NCI-H2029 (cell line): ENCODE results near the gene SEMA4D.

Experiments used
- DNase-seq: peaks from one replicate; lab custom pipeline; 2025; lab: John Stamatoyannopoulos, UW

Gene SEMA4D

GRCh38 chr9:89500008-89500407, 2.1 kb upstream of the SEMA4D start:
- no peak for DNase-seq

DNA sequence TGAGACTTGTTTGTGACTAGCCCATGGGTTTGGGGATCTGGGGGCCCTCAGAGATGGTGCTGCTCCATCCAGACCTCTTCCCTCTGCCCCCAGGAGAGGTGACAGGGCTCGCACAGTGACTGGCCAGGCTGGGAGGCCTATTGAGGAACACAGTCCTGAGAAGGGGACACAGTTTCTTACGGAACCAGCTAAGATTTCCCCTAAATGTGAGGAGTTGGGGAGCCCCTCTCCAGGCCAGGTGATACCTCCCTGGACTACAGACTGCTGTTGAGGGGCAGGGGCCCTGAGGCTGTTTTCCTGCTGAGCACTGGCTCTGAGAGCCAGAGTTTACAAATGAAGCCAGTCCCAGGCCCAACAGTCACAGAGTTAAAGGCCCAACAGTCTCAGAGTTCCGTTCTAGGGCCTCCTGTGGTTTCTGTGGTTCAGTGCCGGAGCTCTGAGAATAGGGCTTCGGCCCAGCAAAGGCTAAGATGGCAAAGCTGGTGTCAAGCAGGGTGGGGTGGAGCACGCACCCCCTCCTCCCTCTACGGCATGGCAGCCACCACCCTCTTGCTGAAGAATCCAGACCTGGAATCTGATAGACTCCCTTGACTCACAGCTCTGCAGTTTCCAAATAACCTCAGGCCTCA, 1.1 kb upstream of the SEMA4D start:
- no peak for DNase-seq

DNA sequence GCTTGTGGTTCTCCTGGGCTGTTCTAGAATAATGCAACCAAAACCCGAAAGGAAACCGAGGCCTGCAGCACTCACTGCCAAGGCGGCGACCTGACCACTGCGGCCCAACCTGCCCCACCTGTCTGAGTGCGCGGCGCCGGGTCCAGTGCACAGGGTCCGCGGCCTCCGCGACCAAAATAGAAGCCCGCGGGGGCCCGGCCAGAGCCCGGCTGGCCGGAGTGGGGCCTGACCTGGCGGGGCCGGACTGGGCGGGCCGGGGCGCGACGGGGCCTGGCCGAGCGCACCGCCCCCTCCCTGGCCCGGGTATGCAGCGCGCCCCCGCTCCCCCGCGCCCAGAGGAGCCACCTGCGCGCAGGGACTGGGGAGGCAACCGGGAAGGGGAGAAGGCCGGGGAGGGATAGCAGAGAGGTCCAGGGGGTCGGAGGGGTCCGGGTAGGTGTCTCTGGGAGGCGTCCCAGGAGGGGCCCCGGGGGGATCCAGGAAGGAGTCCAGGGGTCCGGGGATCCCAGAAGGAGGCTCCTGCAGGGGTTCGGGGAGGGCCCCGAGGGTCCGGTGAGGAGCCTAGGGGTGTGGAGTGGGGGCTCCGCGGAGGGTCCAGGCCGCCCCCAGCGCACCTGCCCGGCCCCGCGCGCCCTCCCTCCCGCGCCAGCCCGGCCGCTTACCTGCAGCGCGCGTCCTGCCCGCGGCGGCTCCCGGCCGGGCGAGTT, 503 bp downstream of the SEMA4D start:
- no peak for DNase-seq

- no peak for DNase-seq
These were observed 1.2 kb downstream of the SEMA4D start for GRCh38 chr9:89496645-89497256.

DNA sequence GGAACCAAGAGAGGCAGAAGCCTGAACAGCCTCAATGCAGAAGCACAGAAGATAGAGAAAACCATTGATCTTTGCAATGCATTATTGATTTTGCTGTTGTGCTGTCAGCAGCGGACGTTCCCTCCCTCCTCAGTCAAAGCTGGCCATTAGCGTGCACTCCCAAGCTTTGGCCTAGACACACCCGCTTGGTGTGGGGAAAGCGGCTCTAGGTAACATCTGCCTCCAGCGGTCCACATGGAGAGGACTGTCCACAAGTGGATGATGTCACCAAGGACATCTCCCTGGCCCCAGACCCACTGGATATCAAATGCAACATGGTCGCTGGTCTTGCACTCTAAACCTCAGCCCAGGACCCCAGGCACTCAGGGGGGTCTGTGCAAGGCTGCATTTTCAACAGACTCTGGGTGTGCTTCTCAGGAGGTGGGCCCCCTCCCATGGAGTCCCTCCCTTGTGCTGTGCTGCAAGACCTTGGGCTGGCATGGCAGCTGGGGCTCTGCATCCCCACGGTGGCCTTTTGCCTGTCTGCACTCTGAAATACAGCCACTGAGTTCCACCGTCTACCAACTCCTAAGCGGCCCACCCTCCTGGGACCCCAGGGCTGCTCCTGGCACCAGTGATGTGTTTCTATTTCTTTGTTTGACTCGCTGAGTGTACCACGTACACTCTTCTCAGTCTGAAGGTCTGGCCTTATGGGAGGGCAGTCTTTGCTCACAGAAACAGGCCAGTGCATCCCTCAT, 1.9 kb downstream of the SEMA4D start:
- peak; percentile 48 for DNase-seq

DNA sequence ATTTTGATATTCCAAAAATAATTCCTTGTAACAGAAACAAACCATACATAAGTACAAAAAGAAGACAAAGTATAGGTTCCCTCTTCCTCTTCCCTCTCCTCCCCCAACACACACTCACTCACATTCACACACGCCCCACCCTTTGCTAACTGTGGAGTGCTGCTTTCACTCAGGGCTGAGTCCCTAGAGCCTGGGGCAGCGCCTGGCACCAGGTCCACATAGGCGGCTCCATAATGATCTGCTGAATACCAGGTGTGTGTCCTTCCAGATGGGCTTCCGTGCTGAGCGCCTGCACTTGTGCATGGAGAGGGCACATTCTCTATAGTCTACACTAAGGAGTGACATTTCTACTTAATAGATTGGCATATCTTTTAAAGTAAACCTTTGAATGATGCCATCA, 3.7 kb downstream of the SEMA4D start:
- no peak for DNase-seq

DNA sequence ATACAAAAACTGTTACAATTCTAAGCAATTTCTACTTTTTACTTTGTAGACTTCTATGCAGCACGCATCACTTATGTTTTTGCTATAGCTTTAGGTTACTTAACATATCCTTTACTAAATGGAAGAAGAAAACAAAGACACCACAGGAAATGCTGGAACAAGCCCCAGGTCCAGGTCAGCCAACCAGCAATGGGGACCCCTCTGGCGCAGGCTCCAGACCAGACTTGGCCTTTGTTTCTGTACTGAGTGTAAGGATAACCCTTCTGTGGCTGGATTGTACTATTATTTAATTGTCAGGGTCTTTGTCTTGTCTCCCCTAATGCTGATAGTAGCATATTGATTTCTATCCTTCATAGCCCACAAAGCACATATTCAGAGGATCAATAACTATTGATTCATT, 4.2 kb downstream of the SEMA4D start:
- DNase-seq = no peak

GRCh38 chr9:89493181-89493580, 4.7 kb downstream of the SEMA4D start:
- DNase-seq = no peak

DNA sequence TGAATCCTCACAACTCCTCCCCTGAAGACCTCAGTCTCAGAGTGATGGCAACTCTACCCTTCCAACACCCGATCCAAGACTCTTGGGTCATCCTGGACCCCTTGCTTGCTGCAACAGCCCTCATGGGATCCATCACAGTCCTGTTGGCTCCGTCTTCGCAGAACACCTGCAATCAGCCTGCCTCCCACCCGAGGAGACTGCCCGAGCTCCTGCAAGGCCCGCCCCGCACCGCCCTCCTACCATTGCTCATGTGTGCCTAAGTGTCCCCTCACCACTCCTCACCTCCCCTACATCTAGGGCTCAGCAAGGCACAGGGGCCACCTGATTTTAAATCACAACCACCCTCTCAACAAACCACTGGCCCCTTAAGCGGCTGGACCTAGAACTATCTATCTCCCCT, 5.3 kb downstream of the SEMA4D start:
- no peak for DNase-seq

- DNase-seq = no peak
These were observed 6.2 kb downstream of the SEMA4D start for GRCh38 chr9:89491694-89492093.

DNA sequence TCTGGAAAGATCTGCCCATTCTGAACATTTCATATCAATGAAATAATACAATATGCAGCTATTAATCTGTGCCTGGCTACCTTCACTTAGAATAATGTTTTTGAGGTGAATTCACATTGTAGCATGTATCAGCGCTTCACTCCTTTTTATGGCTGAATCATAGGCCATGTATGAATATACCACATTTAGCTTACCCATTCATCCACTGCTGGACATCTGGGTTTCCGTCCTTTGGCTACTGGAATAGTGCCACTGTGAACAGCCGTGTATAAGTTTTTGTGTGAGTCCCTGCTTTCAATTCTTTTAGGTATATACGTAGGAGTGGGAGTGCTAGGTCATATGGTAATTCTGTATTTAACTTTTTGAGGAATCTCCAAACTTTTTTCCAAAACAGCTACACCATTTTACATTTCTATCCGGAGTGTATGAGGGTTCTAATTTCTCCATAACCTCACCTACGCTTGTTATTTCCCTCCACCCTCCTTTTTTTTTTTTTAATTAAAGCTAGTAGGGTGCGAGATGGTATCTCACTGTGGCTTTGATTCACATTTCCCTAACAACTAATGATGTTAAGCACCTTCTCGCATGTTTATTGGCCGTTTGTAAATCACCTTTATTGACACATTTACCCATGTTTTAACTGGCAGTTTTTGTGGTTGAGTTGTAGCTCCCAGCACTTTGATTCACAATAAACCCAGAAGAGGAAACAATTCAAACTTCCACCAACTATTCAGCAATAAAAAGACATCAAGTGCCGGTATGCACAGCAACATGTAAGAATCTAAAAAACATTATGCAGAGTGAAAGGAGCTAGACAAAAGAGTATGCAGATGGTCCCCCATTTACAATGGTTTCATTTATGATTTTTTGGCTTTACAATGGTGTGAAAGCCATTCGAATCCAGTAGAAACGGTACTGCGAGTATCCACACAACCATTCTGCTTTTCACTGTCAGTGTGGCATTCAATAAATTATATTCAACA, 8.1 kb downstream of the SEMA4D start:
- DNase-seq = no peak

DNA sequence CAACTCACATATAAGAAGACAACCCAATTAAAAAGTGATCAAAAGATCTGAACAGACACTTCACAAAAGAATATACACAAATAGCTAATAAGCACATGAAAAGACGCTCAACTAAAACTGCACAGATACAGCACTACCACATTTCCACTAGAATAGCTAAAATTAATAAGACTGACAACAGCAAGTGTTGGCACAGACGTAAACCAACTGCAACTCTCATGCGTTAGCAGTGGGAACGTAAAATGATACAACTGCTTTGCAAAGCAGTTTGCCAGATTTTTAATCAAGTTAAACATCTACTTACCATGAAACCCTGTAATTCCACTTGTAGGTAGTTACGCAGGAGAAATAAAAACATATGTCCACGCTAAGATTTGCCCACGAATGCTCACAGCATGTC, 9.0 kb downstream of the SEMA4D start:
- DNase-seq = no peak

DNA sequence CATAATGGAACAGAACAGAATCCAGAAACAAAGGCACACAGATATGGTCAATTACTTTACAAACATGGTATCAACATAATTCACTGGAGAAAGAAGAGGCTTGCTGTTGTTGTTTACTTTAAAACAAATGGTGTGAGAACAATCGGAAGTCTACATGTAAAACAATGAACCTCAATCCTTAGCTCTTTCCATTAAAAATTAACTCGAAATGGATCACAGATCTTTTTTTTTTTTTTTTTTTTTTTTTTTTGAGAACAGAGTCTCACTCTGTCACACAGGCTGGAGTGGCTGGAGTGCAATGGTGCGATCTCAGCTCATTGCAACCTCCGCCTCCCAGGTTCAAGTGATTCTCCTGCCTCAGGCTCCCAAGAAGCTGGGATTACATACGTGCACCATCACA, 9.8 kb downstream of the SEMA4D start:
- no peak for DNase-seq

DNA sequence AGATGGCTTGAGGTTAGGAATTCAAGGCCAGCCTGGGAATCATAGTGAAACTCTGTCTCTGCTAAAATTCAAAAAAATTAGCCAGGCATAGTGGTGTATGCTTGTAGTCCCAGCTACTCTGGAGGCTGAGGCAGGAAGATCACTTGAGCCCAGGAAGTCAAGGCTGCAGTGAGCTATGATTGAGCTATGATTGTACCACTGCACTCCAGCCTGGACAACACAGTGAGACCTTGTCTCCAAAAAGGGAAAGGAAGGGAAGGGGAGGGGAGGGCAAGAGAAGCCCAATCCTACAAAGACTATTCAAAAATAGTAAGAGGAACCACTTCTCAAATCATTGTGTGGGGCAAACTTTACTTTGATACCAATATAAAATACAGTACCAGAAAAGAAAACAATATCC, 11.2 kb downstream of the SEMA4D start:
- no peak for DNase-seq

GRCh38 chr9:89484475-89485404, 13.2 kb downstream of the SEMA4D start:
- no peak for DNase-seq

DNA sequence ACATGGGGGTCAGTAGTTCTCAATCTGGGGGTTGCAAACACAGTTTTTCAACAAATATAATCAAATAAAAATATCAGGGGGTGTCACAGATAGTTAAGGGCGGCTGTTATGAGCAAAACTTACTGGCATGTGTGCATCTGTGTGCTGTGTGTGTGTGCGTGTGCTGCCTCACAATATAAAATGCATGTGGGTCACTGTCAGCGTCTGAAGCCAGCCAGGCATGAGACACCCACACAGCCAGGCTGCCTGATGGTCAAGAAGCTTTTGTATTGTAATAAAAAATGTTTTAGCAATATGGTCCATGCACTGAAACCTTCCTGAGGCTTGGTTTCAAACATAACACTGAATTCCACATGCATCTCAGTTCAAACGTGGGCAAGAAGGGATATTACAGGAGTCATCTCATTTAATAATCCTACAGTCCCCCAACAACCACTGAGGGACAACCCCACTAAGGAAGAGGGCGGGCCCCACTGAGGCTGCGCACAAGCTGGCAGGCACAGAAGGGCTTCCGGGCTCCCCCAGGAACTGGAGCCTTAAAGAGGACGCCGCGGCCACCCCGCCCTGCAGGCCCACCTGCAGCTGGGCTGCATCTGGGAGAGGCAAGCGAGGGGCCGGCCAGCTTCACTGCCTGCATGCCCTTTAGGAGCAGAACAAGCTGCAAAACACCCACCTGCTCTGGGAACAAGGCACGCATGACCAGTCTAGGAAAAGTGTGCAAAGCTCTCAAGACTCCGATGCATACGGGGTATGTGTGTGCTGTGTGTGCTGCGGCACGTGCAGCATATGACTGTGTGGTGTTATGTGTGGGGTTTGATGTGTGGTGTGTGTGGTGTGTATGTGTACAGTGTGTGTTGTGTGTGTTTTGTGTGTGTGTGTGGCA, 14.1 kb downstream of the SEMA4D start:
- DNase-seq = no peak

- no peak for DNase-seq
These were observed 15.0 kb downstream of the SEMA4D start for GRCh38 chr9:89482901-89483361.

- no peak for DNase-seq
These were observed 15.7 kb downstream of the SEMA4D start for GRCh38 chr9:89482056-89482851.

GRCh38 chr9:89481538-89481915, 16.4 kb downstream of the SEMA4D start:
- no peak for DNase-seq
